NCI-H2107 treated with DMSO at 0.1 percent for 48 hours (cell line): ENCODE results near the gene CARD8.
"Not testable (repeated sequence)": the region's sequence is repeated elsewhere in the genome, so short reads cannot be mapped to it uniquely, and the experiment has no call there.

Experiments used
- DNase-seq: peaks from one replicate; lab custom pipeline; 2025; ENCODE audit not compliant: unreplicated experiment; lab: John Stamatoyannopoulos, UW

CARD8 gene

GRCh38 chr19:48269617-48270026 is 13.9 kb upstream of the CARD8 start:
- not testable (repeated sequence) for DNase-seq

GRCh38 chr19:48265326-48265725 is 9.6 kb upstream of the CARD8 start:
- not testable (repeated sequence) for DNase-seq

- DNase-seq = not testable (repeated sequence)
Observed at GRCh38 chr19:48260359-48260714, 4.6 kb upstream of the CARD8 start.

- DNase-seq = not testable (repeated sequence)
Observed at GRCh38 chr19:48258992-48259391, 3.3 kb upstream of the CARD8 start.

GRCh38 chr19:48258350-48258749 is 2.6 kb upstream of the CARD8 start:
- no peak for DNase-seq

- no peak for DNase-seq
Observed at GRCh38 chr19:48254529-48254970, 1.2 kb downstream of the CARD8 start.

- DNase-seq = no peak
Observed at GRCh38 chr19:48253999-48254398, 1.7 kb downstream of the CARD8 start.

GRCh38 chr19:48252609-48253008 is 3.1 kb downstream of the CARD8 start:
- DNase-seq = no peak

- DNase-seq = no peak
Observed at GRCh38 chr19:48250290-48251025, 5.3 kb downstream of the CARD8 start.

GRCh38 chr19:48249502-48250014 is 6.2 kb downstream of the CARD8 start:
- no peak for DNase-seq

GRCh38 chr19:48248081-48248833 is 7.5 kb downstream of the CARD8 start:
- no peak for DNase-seq

- no peak for DNase-seq
Observed at GRCh38 chr19:48247212-48247611, 8.5 kb downstream of the CARD8 start.

- DNase-seq = no peak
Observed at GRCh38 chr19:48246101-48246500, 9.6 kb downstream of the CARD8 start.

- DNase-seq = no peak
Observed at GRCh38 chr19:48244281-48244680, 11.4 kb downstream of the CARD8 start.

GRCh38 chr19:48241771-48242170 is 13.9 kb downstream of the CARD8 start:
- not testable (repeated sequence) for DNase-seq

GRCh38 chr19:48239582-48240141 is 16.1 kb downstream of the CARD8 start:
- DNase-seq = no peak

- DNase-seq = no peak
Observed at GRCh38 chr19:48239120-48239519, 16.6 kb downstream of the CARD8 start.

- no peak for DNase-seq
Observed at GRCh38 chr19:48237057-48237456, 18.7 kb downstream of the CARD8 start.

- no peak for DNase-seq
Observed at GRCh38 chr19:48230555-48231129, 25.1 kb downstream of the CARD8 start.

- DNase-seq = no peak
Observed at GRCh38 chr19:48221628-48222027, 34.1 kb downstream of the CARD8 start.

GRCh38 chr19:48220784-48221183 is 34.9 kb downstream of the CARD8 start:
- DNase-seq = not testable (repeated sequence)
